Karpas-422 (cell line): Measurements from ENCODE around the gene ENHO. TPM values are rescaled to one million over a fixed set of nuclear protein-coding genes. Genes with fewer than 3 reads are reported as not detected.

Experiments used
- DNase-seq: peaks from one replicate; pipeline ENCODE4 v3.0.0-alpha.2; 2015
- H2AFZ ChIP-seq: fragments of 200-600 bp; sonication (generic); 2 replicates; pipeline ENCODE4 v1.6.1; 2014; ENCODE audit warnings: antibody characterized with exemption, low read length, mixed read lengths
- H3K27ac ChIP-seq: fragments of 200-600 bp; sonication (generic); 2 replicates; pipeline ENCODE4 v1.5.1; 2014; ENCODE audit warnings: mild to moderate bottlenecking, low read length, moderate library complexity
- H3K27me3 ChIP-seq: fragments of 200-600 bp; sonication (generic); 2 replicates; pipeline ENCODE4 v1.6.1; 2014; ENCODE audit warnings: low read length, mixed read lengths
- H3K36me3 ChIP-seq: fragments of 200-600 bp; sonication (generic); 2 replicates; pipeline ENCODE4 v1.6.1; 2014; ENCODE audit warnings: low read length, mixed read lengths; ENCODE audit not compliant: insufficient read depth
- H3K4me1 ChIP-seq: fragments of 200-600 bp; sonication (generic); 2 replicates; pipeline ENCODE4 v1.6.1; 2014; ENCODE audit warnings: mild to moderate bottlenecking, low read length, mixed read lengths
- H3K4me2 ChIP-seq: fragments of 200-600 bp; sonication (generic); 2 replicates; pipeline ENCODE4 v1.6.1; 2014; ENCODE audit warnings: low read length, low read depth, mild to moderate bottlenecking; ENCODE audit not compliant: poor library complexity, severe bottlenecking
- H3K4me3 ChIP-seq: fragments of 200-600 bp; sonication (generic); 2 replicates; pipeline ENCODE4 v1.5.1; 2014; ENCODE audit warnings: mild to moderate bottlenecking, antibody characterized with exemption, low read length, mixed read lengths
- H3K79me2 ChIP-seq: fragments of 200-600 bp; sonication (generic); 2 replicates; pipeline ENCODE4 v1.6.1; 2014; ENCODE audit warnings: mild to moderate bottlenecking, low read length, mixed read lengths
- H3K9ac ChIP-seq: fragments of 200-600 bp; sonication (generic); 2 replicates; pipeline ENCODE4 v1.6.0; 2014; ENCODE audit warnings: low read length
- H3K9me2 ChIP-seq: fragments of 200-600 bp; sonication (generic), shearing (Covaris generic); replicated peaks from 2 replicates; pipeline ENCODE4 v1.6.0; 2014; ENCODE audit warnings: mild to moderate bottlenecking, low read length, moderate library complexity; ENCODE audit not compliant: insufficient read depth
- H3K9me3 ChIP-seq: fragments of 300-700, 200-600 bp; sonication (generic); 2 replicates; pipeline ENCODE4 v1.6.1; 2014; ENCODE audit warnings: low read length, mixed read lengths
- H4K20me1 ChIP-seq: fragments of 200-600 bp; sonication (generic); 2 replicates; pipeline ENCODE4 v1.6.1; 2014; ENCODE audit warnings: mild to moderate bottlenecking, antibody characterized with exemption, low read length, low read depth; ENCODE audit not compliant: insufficient read depth
- total RNA-seq: library from RNA; depleted of rRNA; stranded (reverse); fragments of >200 nt; shearing (Covaris generic); gene quantifications from 2 replicates; pipeline ENCODE4 v1.2.3, GENCODE V29; 2014; ENCODE audit warnings: low replicate concordance; rRNA removed

The ENHO gene
- total RNA-seq: 14.1 and 16.0 TPM in 2 replicates

DNA sequence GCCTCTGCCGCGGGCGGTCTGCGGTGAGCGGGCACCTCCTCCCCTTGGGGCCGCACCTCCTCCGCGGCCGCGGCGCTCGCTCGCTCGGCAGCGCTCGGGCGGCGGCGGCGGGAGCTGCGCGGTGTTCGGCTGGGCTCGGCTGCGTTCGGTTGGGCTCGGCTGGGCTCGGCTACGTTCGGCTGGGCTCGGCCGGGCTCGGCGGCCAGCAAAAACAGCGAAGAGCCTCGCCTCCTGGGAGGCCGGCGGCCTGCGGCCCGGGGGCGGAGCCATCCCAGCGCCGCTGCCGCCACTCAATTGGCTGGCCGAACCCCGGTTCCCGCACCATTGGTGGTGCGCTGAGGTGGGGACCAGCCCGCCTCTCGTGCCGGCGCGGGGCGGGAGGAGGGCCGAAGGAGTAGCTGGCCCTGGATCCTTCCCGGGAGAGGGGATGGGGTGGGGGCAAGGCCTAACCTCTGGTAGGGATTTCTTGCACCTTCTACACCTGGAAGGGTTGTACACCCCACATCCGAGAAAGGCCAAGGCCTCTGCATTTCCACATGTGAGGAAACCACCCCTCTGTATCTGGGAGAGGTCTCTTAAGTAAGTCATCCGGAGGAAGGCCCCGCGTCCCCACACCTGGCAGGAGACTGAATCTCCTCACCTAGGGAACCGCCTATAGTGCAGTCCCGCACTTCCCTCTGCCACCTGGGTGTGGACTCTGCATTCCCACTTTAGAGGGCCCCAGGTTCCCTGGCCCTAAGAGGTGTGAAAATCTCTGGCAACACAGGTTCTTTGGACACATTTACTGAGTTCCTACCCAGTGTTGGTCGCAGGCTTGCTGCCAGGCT lies at the start of gene ENHO:
TSS of gene ENHO (minus strand) at position 20 of the 827 bp plus-strand sequence. CDS start 1,295 bp downstream, outside the sequence.
- no peaks in the 10 kb centered on the region for H3K27me3 ChIP-seq
- peak within 1 kb of the TSS; percentile 73 for H3K9ac ChIP-seq
- no peaks in the 10 kb centered on the region for H3K79me2 ChIP-seq
- H2AFZ ChIP-seq: peak within 1 kb of the TSS; percentile 51; the same call in 1 of the 2 replicates
- H3K4me3 ChIP-seq: peak within 1 kb of the TSS; percentile 70
- H4K20me1 ChIP-seq: no peaks in the 10 kb centered on the region; the same call in 1 of the 2 replicates
- H3K4me1 ChIP-seq: peaks cover 52% of the 10 kb centered on the region
- H3K9me2 ChIP-seq: no peaks in the 10 kb centered on the region
- H3K4me2 ChIP-seq: peak within 1 kb of the TSS; percentile 76
- no peaks in the 10 kb centered on the region for H3K36me3 ChIP-seq
- DNase-seq: peak; percentile 96
- H3K9me3 ChIP-seq: no peaks in the 10 kb centered on the region
- peak within 1 kb of the TSS; percentile 56; the same call in 1 of the 2 replicates for H3K27ac ChIP-seq

DNA sequence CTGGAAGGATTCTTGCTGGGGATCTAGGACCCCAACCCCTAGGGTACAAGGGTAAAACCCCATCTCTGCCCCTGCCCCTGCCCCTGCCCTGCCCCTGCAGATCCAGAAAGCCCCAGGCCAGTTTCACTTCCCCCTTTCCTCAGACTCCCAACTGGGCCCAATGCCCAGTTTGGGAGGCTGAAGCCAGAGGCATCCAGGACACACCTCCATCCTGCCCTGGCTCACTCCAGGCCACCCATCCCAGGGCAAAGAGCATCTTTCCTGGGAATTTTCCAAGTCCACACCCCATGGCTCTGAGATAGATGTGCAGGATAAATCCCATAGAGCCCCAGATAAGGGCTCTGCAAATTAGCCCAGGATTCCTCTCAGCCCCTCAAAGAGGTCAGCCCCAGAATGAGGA lies 49.3 kb upstream of the ENHO start:
- Histone ChIP-seq H3K9ac (no peak overlapping the region), H3K36me3 (no peaks in the 10 kb centered on the region), H3K4me3 (no peak overlapping the region), H3K9me2 (no peaks in the 10 kb centered on the region), H3K4me1 (no peaks in the 10 kb centered on the region), H3K4me2 (no peak overlapping the region), H3K27ac (no peak overlapping the region), H2AFZ (no peak overlapping the region), H3K27me3 (no peaks in the 10 kb centered on the region), H3K9me3 (no peaks in the 10 kb centered on the region), H4K20me1 (no peaks in the 10 kb centered on the region), H3K79me2 (no peaks in the 10 kb centered on the region)
- no peak for DNase-seq

DNA sequence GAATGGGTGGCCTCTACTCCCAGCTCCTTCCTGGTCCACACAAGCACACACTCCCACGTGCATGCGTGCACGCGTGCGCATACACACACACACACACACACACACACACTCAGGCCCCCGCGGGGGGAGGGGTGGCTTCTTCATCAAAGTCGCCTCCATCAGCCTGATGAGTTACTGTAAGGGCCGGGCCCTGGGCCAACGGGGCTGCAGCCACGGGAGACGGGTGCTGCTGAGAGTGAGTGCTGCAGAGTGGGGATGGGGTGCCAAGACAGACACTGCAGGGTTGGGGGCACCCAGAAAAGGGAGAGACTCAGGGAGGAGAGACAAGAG lies 48.7 kb upstream of the ENHO start:
- Histone ChIP-seq H3K4me2 (no peak overlapping the region), H3K9me2 (no peaks in the 10 kb centered on the region), H3K9me3 (no peaks in the 10 kb centered on the region), H3K27me3 (no peaks in the 10 kb centered on the region), H2AFZ (no peak overlapping the region), H4K20me1 (no peaks in the 10 kb centered on the region), H3K9ac (no peak overlapping the region), H3K36me3 (no peaks in the 10 kb centered on the region), H3K4me3 (no peak overlapping the region), H3K27ac (no peak overlapping the region), H3K79me2 (no peaks in the 10 kb centered on the region), H3K4me1 (no peaks in the 10 kb centered on the region)
- DNase-seq: no peak

DNA sequence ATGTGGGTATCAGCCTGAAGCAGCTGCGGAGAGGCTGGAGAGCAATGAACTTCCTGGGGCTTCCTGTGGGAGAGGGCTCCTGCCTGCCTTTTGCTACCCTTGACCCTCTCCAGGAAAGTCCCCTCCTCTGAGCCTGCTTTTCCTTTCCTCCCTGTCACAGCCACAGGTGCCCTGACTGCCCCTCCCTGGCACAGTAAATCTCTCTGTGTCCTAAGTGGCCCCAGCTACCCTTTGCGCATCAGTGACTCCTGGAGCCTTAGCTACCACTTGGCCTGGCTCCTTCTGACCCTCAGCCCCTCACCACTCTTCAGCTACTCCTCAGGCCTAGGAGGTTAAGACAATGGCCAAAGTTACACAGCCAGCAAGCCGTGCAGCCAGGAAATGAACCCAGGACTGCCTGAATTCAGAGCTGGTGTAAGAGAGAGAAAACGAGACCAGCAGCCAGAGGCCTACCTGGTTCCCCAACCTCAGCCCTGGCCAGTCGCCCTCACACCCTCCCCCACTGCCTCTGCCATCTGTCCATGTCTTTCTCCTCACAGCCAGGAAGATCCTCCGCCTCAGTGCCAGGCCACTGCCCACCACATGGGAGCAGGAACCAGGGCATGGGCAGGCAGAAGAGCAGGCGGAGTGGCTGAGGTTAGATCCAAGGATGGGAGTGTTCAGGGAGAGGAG lies 48.2 kb upstream of the ENHO start:
- Histone ChIP-seq H3K27me3 (no peaks in the 10 kb centered on the region), H3K27ac (no peak overlapping the region), H2AFZ (no peak overlapping the region), H3K4me1 (no peaks in the 10 kb centered on the region), H3K4me2 (no peak overlapping the region), H3K79me2 (no peaks in the 10 kb centered on the region), H3K9me3 (no peaks in the 10 kb centered on the region), H3K9me2 (no peaks in the 10 kb centered on the region), H3K4me3 (no peak overlapping the region), H3K9ac (no peak overlapping the region), H4K20me1 (no peaks in the 10 kb centered on the region), H3K36me3 (no peaks in the 10 kb centered on the region)
- DNase-seq: no peak

DNA sequence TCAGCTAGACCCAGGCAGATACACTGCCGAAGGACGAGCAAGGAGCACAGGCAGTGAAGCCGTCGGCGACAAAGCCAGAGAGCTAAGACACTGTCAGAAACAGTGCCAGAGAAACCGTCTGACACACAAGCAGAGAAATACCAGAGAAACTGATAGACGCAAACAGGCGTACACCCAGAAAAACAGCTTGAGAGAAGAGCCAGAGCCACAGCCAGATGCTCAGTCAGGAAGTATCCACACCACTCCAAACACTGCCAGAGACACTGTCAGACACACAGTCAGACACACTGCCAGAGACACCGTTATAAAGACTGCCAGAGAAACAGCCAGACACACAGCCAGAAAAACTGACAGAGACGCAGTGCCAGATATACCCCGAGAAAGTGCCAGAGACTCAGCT lies 47.6 kb upstream of the ENHO start:
- DNase-seq: no peak
- H3K4me1 ChIP-seq: no peaks in the 10 kb centered on the region
- no peak overlapping the region for H2AFZ ChIP-seq
- no peak overlapping the region for H3K4me2 ChIP-seq
- H3K36me3 ChIP-seq: no peaks in the 10 kb centered on the region
- no peaks in the 10 kb centered on the region for H3K79me2 ChIP-seq
- H3K27me3 ChIP-seq: no peaks in the 10 kb centered on the region
- no peaks in the 10 kb centered on the region for H3K9me3 ChIP-seq
- no peaks in the 10 kb centered on the region for H4K20me1 ChIP-seq
- H3K9me2 ChIP-seq: no peaks in the 10 kb centered on the region
- H3K27ac ChIP-seq: no peak overlapping the region
- no peak overlapping the region for H3K9ac ChIP-seq
- no peak overlapping the region for H3K4me3 ChIP-seq

DNA sequence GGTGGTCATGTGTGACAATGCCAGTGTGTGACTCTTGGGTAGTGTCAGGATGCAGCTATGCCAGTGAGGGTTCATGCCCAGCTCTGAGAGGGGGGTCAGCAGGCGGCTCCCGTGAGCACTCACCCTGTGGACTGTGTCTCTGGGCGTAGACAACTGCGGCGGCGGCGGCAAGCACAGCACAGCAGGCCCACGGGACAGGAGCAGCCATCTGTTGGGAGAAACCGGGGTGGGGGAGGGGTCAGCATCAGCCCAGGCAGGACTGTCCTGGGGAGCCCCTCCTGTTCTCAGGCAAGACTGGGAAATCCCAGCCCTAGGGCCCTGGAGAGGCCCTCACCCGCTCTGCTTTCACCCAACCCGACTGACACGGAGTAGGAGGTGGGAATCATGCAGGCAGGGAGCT lies 46.0 kb upstream of the ENHO start:
- DNase-seq: no peak
- no peaks in the 10 kb centered on the region for H3K27me3 ChIP-seq
- no peak overlapping the region for H3K9ac ChIP-seq
- H3K4me1 ChIP-seq: no peaks in the 10 kb centered on the region
- no peaks in the 10 kb centered on the region for H3K9me3 ChIP-seq
- no peaks in the 10 kb centered on the region for H3K79me2 ChIP-seq
- no peak overlapping the region for H3K4me3 ChIP-seq
- no peak overlapping the region for H3K4me2 ChIP-seq
- no peak overlapping the region for H3K27ac ChIP-seq
- no peaks in the 10 kb centered on the region for H3K9me2 ChIP-seq
- H2AFZ ChIP-seq: no peak overlapping the region
- H4K20me1 ChIP-seq: no peaks in the 10 kb centered on the region
- no peaks in the 10 kb centered on the region for H3K36me3 ChIP-seq

DNA sequence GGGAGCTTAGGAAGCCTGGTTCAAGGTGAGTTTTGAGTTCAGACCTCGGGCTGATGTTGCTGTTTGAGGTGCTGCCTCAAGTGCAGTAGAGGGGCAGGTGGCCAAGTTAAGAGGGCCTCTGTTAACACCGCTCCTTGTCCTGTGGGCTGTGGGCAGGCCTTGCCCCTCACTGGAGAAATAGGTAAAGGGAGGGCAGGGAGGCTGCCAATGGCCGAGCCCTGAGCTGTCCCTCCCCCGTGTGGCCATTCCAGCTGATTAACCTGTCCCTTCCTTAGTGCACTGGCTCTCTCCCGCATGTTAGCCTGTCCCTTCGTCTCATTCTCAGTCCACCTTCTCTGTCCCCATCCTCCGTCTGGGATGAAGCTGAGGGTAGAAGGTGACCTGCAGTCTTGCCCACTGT lies 45.3 kb upstream of the ENHO start:
- no peak for DNase-seq
- Histone ChIP-seq H3K79me2 (no peaks in the 10 kb centered on the region), H4K20me1 (no peaks in the 10 kb centered on the region), H3K4me2 (no peak overlapping the region), H3K9me2 (no peaks in the 10 kb centered on the region), H3K4me1 (no peaks in the 10 kb centered on the region), H3K27ac (no peak overlapping the region), H3K27me3 (no peaks in the 10 kb centered on the region), H2AFZ (no peak overlapping the region), H3K36me3 (no peaks in the 10 kb centered on the region), H3K9me3 (no peaks in the 10 kb centered on the region), H3K4me3 (no peak overlapping the region), H3K9ac (no peak overlapping the region)

DNA sequence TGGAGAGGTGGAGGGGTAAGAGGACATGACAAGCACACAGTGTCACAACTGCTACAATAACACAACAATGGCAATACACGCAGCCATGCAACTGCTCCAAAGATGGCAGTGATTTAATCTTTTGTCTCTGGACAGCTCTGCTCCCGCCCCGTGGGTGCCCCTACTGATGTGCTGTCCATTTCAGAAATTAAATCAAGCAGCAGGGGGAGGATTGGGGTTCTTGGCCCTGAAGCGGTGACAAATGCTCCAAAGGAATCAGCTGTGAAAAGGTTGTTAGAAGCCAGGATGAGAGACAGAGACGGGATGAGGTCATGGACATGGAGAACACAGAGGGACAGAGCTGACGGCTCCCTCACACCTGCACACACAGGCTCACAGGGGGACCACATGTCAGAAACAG lies 44.2 kb upstream of the ENHO start:
- no peaks in the 10 kb centered on the region for H3K79me2 ChIP-seq
- H2AFZ ChIP-seq: no peak overlapping the region
- no peak overlapping the region for H3K9ac ChIP-seq
- peaks cover 4% of the 10 kb centered on the region; the same call in 1 of the 2 replicates for H3K9me3 ChIP-seq
- no peaks in the 10 kb centered on the region for H3K36me3 ChIP-seq
- no peak for DNase-seq
- no peaks in the 10 kb centered on the region for H3K9me2 ChIP-seq
- H3K27me3 ChIP-seq: no peaks in the 10 kb centered on the region
- no peaks in the 10 kb centered on the region for H3K4me1 ChIP-seq
- H3K4me3 ChIP-seq: no peak overlapping the region
- no peaks in the 10 kb centered on the region for H4K20me1 ChIP-seq
- H3K27ac ChIP-seq: no peak overlapping the region
- no peak overlapping the region for H3K4me2 ChIP-seq
